Measurements from ENCODE around the gene RPS6KA2.

RPS6KA2 gene

GRCh38 chr6:166633732-166634535 is 6.9 kb upstream of the RPS6KA2 start:
- DNase-seq, result no peak

GRCh38 chr6:166632731-166633130 is 5.7 kb upstream of the RPS6KA2 start:
- no peak for DNase-seq

GRCh38 chr6:166630462-166630861 is 3.4 kb upstream of the RPS6KA2 start:
- DNase-seq, result no peak

- DNase-seq, result no peak
These were observed 2.6 kb upstream of the RPS6KA2 start for GRCh38 chr6:166629628-166630027.

GRCh38 chr6:166627875-166628801 is 1.1 kb upstream of the RPS6KA2 start:
- DNase-seq, result peak; percentile 72

- no peak for DNase-seq
These were observed 646 bp downstream of the RPS6KA2 start for GRCh38 chr6:166626177-166627032.

GRCh38 chr6:166625356-166625755 is 1.7 kb downstream of the RPS6KA2 start:
- DNase-seq, result no peak

- no peak for DNase-seq
These were observed 2.8 kb downstream of the RPS6KA2 start for GRCh38 chr6:166624275-166624674.

- DNase-seq, result no peak
These were observed 3.7 kb downstream of the RPS6KA2 start for GRCh38 chr6:166623318-166623717.

- DNase-seq, result no peak
These were observed 5.9 kb downstream of the RPS6KA2 start for GRCh38 chr6:166621114-166621540.

GRCh38 chr6:166620478-166621113 is 6.5 kb downstream of the RPS6KA2 start:
- DNase-seq, result no peak

- peak; percentile 73 for DNase-seq
These were observed 7.1 kb downstream of the RPS6KA2 start for GRCh38 chr6:166619912-166620311.

GRCh38 chr6:166618866-166619761 is 7.9 kb downstream of the RPS6KA2 start:
- no peak for DNase-seq

GRCh38 chr6:166618251-166618650 is 8.8 kb downstream of the RPS6KA2 start:
- DNase-seq, result no peak

- DNase-seq, result no peak
These were observed 9.7 kb downstream of the RPS6KA2 start for GRCh38 chr6:166617359-166617758.

GRCh38 chr6:166616261-166617238 is 10.5 kb downstream of the RPS6KA2 start:
- DNase-seq, result no peak

- no peak for DNase-seq
These were observed 11.8 kb downstream of the RPS6KA2 start for GRCh38 chr6:166615059-166615770.

- no peak for DNase-seq
These were observed 12.5 kb downstream of the RPS6KA2 start for GRCh38 chr6:166614589-166614988.

GRCh38 chr6:166614171-166614583 is 12.9 kb downstream of the RPS6KA2 start:
- no peak for DNase-seq

All from left hindlimb (tissue), 1 donor.